HG03066 (cell line): Measurements from ENCODE around the gene MRPL14.

Experiments used
- ATAC-seq: cut with Tn5 transposase; IDR thresholded peaks from one replicate; pipeline ENCODE4 v1.9.1; 2021; ENCODE audit warnings: low read depth; ENCODE audit not compliant: unreplicated experiment

MRPL14 gene

GRCh38 chr6:44081753-44082152, 45.5 kb downstream of the MRPL14 start:
- no peak for ATAC-seq

DNA sequence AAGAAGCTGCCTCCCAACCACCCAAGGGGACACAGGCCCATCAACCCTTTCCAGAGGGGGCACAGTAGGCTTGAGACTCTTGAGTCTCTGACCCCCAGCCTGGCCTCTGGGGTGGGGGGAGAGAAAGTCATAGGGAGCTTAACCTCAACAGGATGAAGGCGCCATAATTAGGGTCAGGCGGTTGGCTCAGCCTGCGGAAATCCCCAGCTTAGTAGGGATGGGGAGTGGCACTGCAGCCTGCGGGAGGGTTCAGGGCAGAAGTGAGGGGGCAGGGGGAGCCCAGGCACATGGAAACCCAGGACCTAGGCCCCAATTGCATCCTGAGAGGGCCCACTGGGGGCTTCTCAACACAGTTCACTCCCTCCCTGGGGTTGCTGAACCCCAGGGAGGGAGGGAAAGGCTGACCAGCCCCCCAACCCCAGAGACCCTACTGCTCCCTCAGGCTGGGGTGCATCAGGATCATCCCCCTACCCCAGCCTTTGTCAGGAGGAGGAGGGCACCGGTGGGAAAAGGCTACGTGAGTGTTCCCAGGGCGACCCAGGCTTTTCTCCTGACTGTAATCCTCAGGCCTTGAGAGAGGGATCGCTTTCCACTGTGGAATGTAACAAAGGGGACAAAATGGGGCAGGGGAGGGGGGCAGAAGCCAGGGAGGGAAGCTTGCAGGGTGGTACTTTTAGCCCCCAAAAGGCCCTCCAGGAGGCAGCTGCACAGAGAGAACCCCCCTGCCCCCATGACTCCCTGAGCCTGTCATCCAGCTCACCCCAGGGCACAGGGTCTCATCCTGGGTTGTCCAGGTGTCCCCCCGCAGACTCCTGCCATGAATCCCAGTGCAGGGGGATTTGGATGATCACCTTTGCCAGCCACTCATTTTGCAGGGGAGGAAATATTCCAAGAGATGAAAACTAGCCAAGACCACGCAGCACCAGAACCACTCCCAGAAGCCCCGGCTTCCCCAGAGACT, 46.4 kb downstream of the MRPL14 start:
- no peak for ATAC-seq

DNA sequence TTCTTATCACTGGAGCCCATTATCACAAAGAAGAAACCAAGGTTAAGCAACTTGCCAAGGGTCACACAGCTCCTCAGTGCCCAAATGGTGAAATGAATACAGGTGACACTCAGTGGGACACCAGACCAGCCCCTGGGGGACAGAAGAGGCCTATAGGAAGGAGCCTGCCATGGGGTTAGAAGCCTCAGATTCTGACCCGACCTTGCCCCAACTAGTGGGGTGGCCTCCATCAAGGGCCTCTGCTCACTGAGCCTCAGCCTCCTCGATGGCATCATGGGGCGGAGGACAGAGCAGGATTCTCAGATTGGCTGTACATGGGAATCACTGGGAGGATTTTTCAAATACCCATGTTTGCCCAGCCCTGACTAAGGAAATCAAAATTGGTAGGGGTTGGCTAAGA, 47.6 kb downstream of the MRPL14 start:
- ATAC-seq = no peak

- ATAC-seq = no peak
These were observed 48.2 kb downstream of the MRPL14 start for GRCh38 chr6:44078827-44079671.

DNA sequence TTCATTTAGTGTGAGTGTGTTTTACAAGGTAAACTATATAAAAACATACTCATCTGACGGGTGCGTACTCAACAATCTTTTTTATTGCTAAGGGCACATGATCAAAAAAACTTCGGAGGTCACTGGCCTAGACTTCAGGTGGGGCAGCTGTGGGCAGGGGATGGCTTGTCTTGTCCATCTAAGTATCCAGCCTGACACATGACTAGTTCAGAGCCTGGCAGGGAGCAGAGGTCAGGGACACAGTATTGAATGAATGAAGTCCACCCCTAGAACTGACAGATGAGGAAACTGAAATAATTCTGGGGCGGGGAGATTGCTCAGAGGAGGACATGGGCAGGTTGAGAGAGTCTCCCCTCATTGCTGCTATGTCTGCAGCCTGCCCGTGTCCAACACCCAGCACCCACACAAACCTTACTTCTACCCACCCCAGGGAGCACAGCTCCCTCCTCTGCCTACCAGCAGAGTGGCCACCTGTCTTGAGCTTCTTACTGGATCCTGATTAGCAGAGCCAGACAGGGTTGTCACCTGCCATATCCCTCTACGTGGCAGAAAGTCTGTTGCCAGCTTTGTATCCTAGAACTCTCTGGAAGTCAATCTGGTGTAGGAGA, 48.9 kb downstream of the MRPL14 start:
- ATAC-seq = no peak

GRCh38 chr6:44077214-44077946, 49.9 kb downstream of the MRPL14 start:
- no peak for ATAC-seq

DNA sequence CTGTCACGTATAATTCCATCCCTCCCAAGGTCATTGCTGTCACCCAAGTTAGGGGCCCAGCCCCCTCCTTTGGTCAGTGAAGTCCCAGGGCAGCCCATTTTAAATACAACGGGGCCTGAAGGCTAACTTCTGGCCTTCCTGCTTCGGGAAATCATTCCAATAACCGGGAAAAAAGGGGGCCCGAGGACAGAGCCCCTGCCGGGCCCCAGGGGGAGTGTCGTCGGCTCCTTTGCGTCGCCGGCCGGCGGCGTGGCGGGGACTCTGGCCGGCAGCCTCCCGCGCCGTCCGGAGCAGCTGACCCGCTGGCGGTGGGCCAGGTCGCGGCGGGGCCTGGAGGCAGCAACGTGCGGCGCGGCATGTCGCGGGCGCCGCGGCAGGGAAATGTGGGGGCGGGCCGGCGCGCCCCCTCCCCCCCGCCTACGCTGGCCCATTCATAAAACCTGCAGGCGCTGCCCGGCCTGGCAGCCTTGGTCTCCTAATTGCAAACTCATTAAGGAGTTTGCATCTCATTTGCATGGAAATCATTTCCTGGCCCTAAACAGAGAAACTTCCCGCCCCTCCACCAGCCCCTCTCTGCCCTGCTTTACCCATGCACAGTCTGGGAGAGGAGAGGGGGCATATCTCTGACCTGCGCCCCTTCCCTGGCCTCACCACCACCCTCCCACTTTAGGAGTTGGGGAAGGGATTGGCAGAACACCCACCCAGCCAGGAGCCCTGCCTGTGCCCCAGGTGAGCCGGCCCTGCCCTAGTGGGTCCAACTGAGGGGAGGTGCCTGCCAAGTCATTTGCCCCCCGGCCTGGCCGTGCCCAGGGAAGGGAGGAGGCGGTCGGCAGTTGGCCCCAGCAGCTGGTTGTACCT, 50.7 kb downstream of the MRPL14 start:
- ATAC-seq = no peak

- ATAC-seq = no peak
These were observed 51.5 kb downstream of the MRPL14 start for GRCh38 chr6:44075647-44076355.

GRCh38 chr6:44074813-44075646, 52.2 kb downstream of the MRPL14 start:
- ATAC-seq = peak; percentile 3

DNA sequence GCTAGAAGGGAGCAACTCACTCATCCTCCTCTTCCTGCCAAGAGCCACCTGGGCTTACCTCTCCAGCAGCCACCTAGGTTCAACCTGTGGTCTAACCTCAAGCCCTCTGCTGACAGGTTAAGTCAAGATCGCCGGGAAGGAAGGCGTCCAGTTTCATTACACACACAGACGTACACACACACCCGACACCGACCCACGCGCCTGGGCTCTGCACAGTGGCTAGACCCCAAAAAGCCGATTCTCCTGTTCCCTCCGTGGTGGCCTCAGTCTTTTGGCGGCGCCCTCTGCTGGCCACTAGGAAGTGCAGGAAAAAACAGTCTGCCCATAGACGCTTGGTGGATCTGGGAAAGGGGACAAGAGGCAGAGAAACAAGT, 52.8 kb downstream of the MRPL14 start:
- peak; percentile 29 for ATAC-seq

- ATAC-seq = peak; percentile 8
These were observed 53.4 kb downstream of the MRPL14 start for GRCh38 chr6:44073612-44074438.

DNA sequence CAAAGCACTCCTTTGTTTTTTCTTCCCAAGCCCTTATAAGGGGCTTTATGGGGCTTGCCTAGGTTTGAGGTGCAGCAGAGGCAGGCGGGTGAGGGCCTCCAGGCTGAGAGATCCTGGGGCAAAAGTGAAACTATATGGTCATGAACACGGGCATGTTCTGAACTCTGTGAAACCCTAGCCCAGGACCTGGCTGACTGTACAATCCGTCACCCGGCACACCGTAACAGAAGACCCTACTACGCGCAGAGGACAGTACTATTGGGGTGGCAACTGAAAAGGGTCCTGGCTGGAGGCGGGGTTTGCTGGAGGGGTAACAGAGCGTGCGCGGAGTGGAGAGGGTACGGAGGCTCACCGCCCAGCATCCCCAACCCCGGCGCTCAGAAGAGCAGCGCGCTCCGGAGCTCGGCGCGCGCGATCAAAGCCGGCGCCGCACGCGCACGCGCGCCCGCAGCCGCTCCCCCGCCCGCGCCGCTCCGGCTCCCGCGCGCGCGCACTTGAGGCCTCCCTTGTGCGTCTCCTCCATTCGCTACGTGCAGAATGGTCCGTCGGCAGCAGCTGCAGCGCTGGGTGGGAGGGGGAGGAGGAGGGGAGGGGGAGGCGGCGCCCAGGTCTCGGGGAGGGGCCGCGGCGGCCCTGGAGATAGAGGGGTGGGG, 54.2 kb downstream of the MRPL14 start:
- ATAC-seq = peak; percentile 35

GRCh38 chr6:44072452-44072958, 54.7 kb downstream of the MRPL14 start:
- ATAC-seq = no peak

DNA sequence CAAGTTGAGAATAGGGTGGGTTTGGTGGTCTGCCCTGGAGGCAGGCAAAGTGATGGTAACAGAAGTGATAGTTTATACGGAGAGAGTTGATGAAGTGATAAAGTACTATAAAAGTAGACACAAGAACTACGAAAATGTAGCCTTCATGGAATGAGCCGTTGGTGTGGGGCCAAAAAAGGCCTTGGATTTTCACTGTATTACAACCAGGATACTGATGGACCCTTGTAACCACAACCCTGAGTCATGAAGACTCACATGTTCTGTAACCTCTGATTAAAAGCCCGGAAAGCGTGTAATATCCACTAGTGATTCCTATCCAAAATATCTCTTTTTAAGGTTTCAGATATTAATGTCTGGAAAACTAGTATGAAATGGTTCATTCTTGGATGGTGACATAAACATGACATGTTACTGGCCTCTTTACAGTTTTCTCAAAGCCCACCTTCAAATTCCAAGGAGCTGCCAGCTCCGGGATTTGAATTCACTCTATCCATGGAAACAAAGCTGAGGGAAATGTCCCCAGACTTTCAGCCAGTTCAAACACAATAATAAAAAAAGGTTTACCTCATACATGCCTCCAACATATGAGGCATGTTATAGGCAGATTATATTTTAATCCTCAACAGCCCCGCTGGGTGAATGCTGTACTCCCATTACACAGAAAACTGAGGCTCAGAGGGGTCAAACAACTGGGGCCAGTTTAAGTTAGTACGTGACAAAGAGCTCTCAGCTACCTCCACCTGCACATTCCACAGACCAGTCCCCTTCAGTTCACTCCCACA, 55.4 kb downstream of the MRPL14 start:
- ATAC-seq = no peak

GRCh38 chr6:44068607-44069296, 58.5 kb downstream of the MRPL14 start:
- ATAC-seq = no peak
